Astrocyte (in vitro differentiated cells and primary cell): ENCODE results near the gene STOML1.

Experiments
- CTCF ChIP-seq: IDR thresholded peaks from 2 replicates; pipeline ENCODE4 v1.5.1; 2011; ENCODE audit warnings: low read depth, mild to moderate bottlenecking, inconsistent platforms, low read length, moderate library complexity; ENCODE audit not compliant: insufficient read depth
- EZH2 ChIP-seq: IDR thresholded peaks from 2 replicates; pipeline ENCODE4 v1.6.1; 2012; ENCODE audit warnings: mild to moderate bottlenecking, low read length, inconsistent platforms; ENCODE audit not compliant: insufficient read depth

GRCh38 chr15:73946795-73947370, 45.2 kb downstream of the STOML1 start:
- no peak for TF ChIP-seq CTCF
- TF ChIP-seq EZH2: no peak
